SU-DHL-6 (cell line): Measurements from ENCODE around the gene TGFBR3L.

ENCODE experiments used
- H2AFZ ChIP-seq: fragments of 200-600 bp; sonication (generic); 2 replicates; pipeline ENCODE4 v1.6.1; 2014; ENCODE audit warnings: low read depth, mild to moderate bottlenecking, moderate library complexity, mixed read lengths, antibody characterized with exemption, low read length; ENCODE audit not compliant: severe bottlenecking
- H3F3A ChIP-seq: fragments of 200-600 bp; shearing (Covaris generic); 2 replicates; pipeline ENCODE4 v1.6.0; 2016; ENCODE audit warnings: antibody characterized with exemption, mild to moderate bottlenecking; ENCODE audit not compliant: insufficient read depth
- H3K27ac ChIP-seq: fragments of 200-600 bp; sonication (generic); 2 replicates; pipeline ENCODE4 v1.5.1; 2016; ENCODE audit warnings: low read depth, mild to moderate bottlenecking, low read length, moderate library complexity, mixed read lengths
- H3K27me3 ChIP-seq: fragments of 200-600 bp; sonication (generic), shearing (Covaris generic); 2 replicates; pipeline ENCODE4 v1.6.0; 2014; ENCODE audit warnings: mild to moderate bottlenecking, low read length
- H3K36me3 ChIP-seq: fragments of 200-600 bp; sonication (generic); 2 replicates; pipeline ENCODE4 v1.6.1; 2014; ENCODE audit warnings: mild to moderate bottlenecking, low read length, mixed read lengths
- H3K4me2 ChIP-seq: fragments of 300-600, 200-600 bp; shearing (Covaris generic), sonication (generic); 2 replicates; pipeline ENCODE4 v1.6.0; 2014; ENCODE audit warnings: low read length, low read depth, mild to moderate bottlenecking; ENCODE audit not compliant: poor library complexity, severe bottlenecking
- H3K4me3 ChIP-seq: fragments of 200-600 bp; sonication (generic); 2 replicates; pipeline ENCODE4 v1.5.1; 2014; ENCODE audit warnings: antibody characterized with exemption, low read length, mild to moderate bottlenecking, mixed read lengths; ENCODE audit not compliant: insufficient read depth, poor library complexity, severe bottlenecking
- H3K79me2 ChIP-seq: fragments of 200-600 bp; sonication (generic); 2 replicates; pipeline ENCODE4 v1.6.1; 2014; ENCODE audit warnings: mild to moderate bottlenecking, low read length, moderate library complexity; ENCODE audit not compliant: insufficient read depth
- H3K9ac ChIP-seq: fragments of 200-600 bp; sonication (generic); 2 replicates; pipeline ENCODE4 v1.7.0; 2014; ENCODE audit warnings: mild to moderate bottlenecking, low read length
- H3K9me2 ChIP-seq: fragments of 200-600 bp; sonication (generic); replicated peaks from 2 replicates; pipeline ENCODE4 v1.6.1; 2014; ENCODE audit warnings: low read length; ENCODE audit not compliant: insufficient read depth
- H3K9me3 ChIP-seq: fragments of 200-600 bp; sonication (generic); 2 replicates; pipeline ENCODE4 v1.6.1; 2014; ENCODE audit warnings: low read length, mixed read lengths; ENCODE audit not compliant: insufficient read depth
- H4K20me1 ChIP-seq: fragments of 200-600 bp; sonication (generic); 2 replicates; pipeline ENCODE4 v1.6.1; 2014; ENCODE audit warnings: low read depth, mild to moderate bottlenecking, antibody characterized with exemption, low read length, moderate library complexity, mixed read lengths
- CTCF ChIP-seq: fragments of 200-600 bp; sonication (generic); IDR thresholded peaks from one replicate; pipeline ENCODE4 v1.5.1; 2017; ENCODE audit warnings: antibody characterized with exemption, mild to moderate bottlenecking, low read length, moderate library complexity; ENCODE audit not compliant: insufficient read depth, poor library complexity, severe bottlenecking
- EZH2phosphoT487 ChIP-seq: fragments of 200-600 bp; sonication (generic), shearing (Covaris generic); conservative IDR thresholded peaks from 2 replicates; pipeline ENCODE4 v1.6.1; 2018; ENCODE audit warnings: mild to moderate bottlenecking, antibody characterized with exemption, low read length, moderate library complexity, mixed read lengths

The TGFBR3L gene

GRCh38 chr19:7921967-7922835 lies 7.6 kb downstream of the TGFBR3L start:
- H4K20me1 ChIP-seq: no peaks in the 10 kb centered on the region
- H3K9ac ChIP-seq: no peak overlapping the region
- no peaks in the 10 kb centered on the region for H3K9me2 ChIP-seq
- no peaks in the 10 kb centered on the region for H3F3A ChIP-seq
- no peaks in the 10 kb centered on the region for H3K79me2 ChIP-seq
- no peaks in the 10 kb centered on the region for H3K36me3 ChIP-seq
- no peaks in the 10 kb centered on the region for H3K9me3 ChIP-seq
- H3K4me2 ChIP-seq: peak overlapping the region; percentile 82
- H2AFZ ChIP-seq: no peak overlapping the region
- H3K27ac ChIP-seq: no peak overlapping the region
- H3K4me3 ChIP-seq: no peak overlapping the region
- TF ChIP-seq CTCF: no peak
- no peak for TF ChIP-seq EZH2phosphoT487
- no peaks in the 10 kb centered on the region for H3K27me3 ChIP-seq

- Histone ChIP-seq H3K4me2 (no peak overlapping the region), H3K9ac (no peak overlapping the region), H3K27me3 (no peaks in the 10 kb centered on the region), H4K20me1 (no peaks in the 10 kb centered on the region), H3K4me3 (no peak overlapping the region), H2AFZ (no peak overlapping the region), H3F3A (no peaks in the 10 kb centered on the region), H3K9me3 (no peaks in the 10 kb centered on the region), H3K27ac (no peak overlapping the region), H3K36me3 (no peaks in the 10 kb centered on the region), H3K79me2 (no peaks in the 10 kb centered on the region), H3K9me2 (no peaks in the 10 kb centered on the region)
- TF ChIP-seq CTCF (no peak), EZH2phosphoT487 (no peak)
Observed at GRCh38 chr19:7922836-7923195, 8.2 kb downstream of the TGFBR3L start.

- Histone ChIP-seq H2AFZ (no peak overlapping the region), H3K9me3 (no peaks in the 10 kb centered on the region), H3K79me2 (no peaks in the 10 kb centered on the region), H4K20me1 (no peaks in the 10 kb centered on the region), H3K4me3 (no peak overlapping the region), H3K27ac (no peak overlapping the region), H3K36me3 (no peaks in the 10 kb centered on the region), H3K27me3 (no peaks in the 10 kb centered on the region), H3K9me2 (no peaks in the 10 kb centered on the region), H3F3A (no peaks in the 10 kb centered on the region), H3K4me2 (no peak overlapping the region), H3K9ac (no peak overlapping the region)
- TF ChIP-seq CTCF: no peak
- no peak for TF ChIP-seq EZH2phosphoT487
Observed at GRCh38 chr19:7923295-7924191, 8.9 kb downstream of the TGFBR3L start.
